Mesendoderm (in vitro differentiated cells): ENCODE results near the gene PHLDB1.

ENCODE experiments used
- DNase-seq: peaks from one replicate; pipeline ENCODE4 v3.0.0; 2013
- H2AK5ac ChIP-seq: 2 replicates; pipeline ENCODE4 v1.6.1; 2013; ENCODE audit warnings: low read length, inconsistent platforms
- H2BK120ac ChIP-seq: 2 replicates; pipeline ENCODE4 v1.6.1; 2013; ENCODE audit warnings: low read depth, mild to moderate bottlenecking, low read length, moderate library complexity, mixed read lengths
- H2BK15ac ChIP-seq: replicated peaks from 2 replicates; pipeline ENCODE4 v1.6.1; 2013; ENCODE audit warnings: low read depth, mild to moderate bottlenecking, moderate library complexity
- H2BK5ac ChIP-seq: 2 replicates; pipeline ENCODE4 v1.6.1; 2013; ENCODE audit warnings: low read length, inconsistent platforms
- H3K18ac ChIP-seq: 2 replicates; pipeline ENCODE4 v1.6.1; 2013; ENCODE audit warnings: mild to moderate bottlenecking, low read length, mixed read lengths
- H3K23ac ChIP-seq: one replicate; pipeline ENCODE4 v1.6.1; 2013; ENCODE audit warnings: low read length
- H3K27ac ChIP-seq: 2 replicates; pipeline ENCODE4 v1.5.1; 2013; ENCODE audit warnings: low read depth, mild to moderate bottlenecking, inconsistent platforms, low read length, moderate library complexity
- H3K27me3 ChIP-seq: 2 replicates; pipeline ENCODE4 v1.6.1; 2013; ENCODE audit warnings: low read length, control low read depth, mild to moderate bottlenecking, inconsistent platforms; ENCODE audit not compliant: insufficient read depth, poor library complexity
- H3K36me3 ChIP-seq: 2 replicates; pipeline ENCODE4 v1.6.1; 2013; ENCODE audit warnings: low read length, inconsistent platforms; ENCODE audit not compliant: control insufficient read depth, insufficient read depth
- H3K4ac ChIP-seq: one replicate; pipeline ENCODE4 v1.6.1; 2013; ENCODE audit warnings: low read depth, mild to moderate bottlenecking, low read length, moderate library complexity
- H3K4me1 ChIP-seq: 2 replicates; pipeline ENCODE4 v1.6.1; 2013; ENCODE audit warnings: low read depth, low read length, inconsistent platforms; ENCODE audit not compliant: control insufficient read depth
- H3K4me2 ChIP-seq: 2 replicates; pipeline ENCODE4 v1.6.1; 2013; ENCODE audit warnings: low read length
- H3K4me3 ChIP-seq: 2 replicates; pipeline ENCODE4 v1.5.1; 2013; ENCODE audit warnings: mild to moderate bottlenecking, low read length
- H3K56ac ChIP-seq: one replicate; pipeline ENCODE4 v1.6.1; 2013; ENCODE audit warnings: low read length
- H3K79me1 ChIP-seq: 2 replicates; pipeline ENCODE4 v1.6.1; 2013; ENCODE audit warnings: low read length, inconsistent platforms
- H3K79me2 ChIP-seq: 2 replicates; pipeline ENCODE4 v1.6.1; 2013; ENCODE audit warnings: mild to moderate bottlenecking, low read length; ENCODE audit not compliant: control insufficient read depth, insufficient read depth
- H3K9ac ChIP-seq: 2 replicates; pipeline ENCODE4 v1.6.1; 2013; ENCODE audit warnings: low read length, inconsistent platforms
- H4K5ac ChIP-seq: one replicate; pipeline ENCODE4 v1.6.1; 2013; ENCODE audit warnings: low read length
- H4K8ac ChIP-seq: one replicate; pipeline ENCODE4 v1.6.1; 2013; ENCODE audit warnings: low read depth, mild to moderate bottlenecking, control low read depth, low read length, moderate library complexity
- WGBS: extraction: QIAGEN DNeasy Blood & Tissue Kit; methylation state at CpG from one replicate; pipeline ENCODE4 v1.1.7; 2013; ENCODE audit warnings: low lambda C conversion rate, missing lambda C conversion rate; ENCODE audit not compliant: insufficient coverage; ENCODE audit errors: extremely low coverage; 5-methylcytosine and 5-hydroxymethylcytosine counted together

Gene PHLDB1

DNA sequence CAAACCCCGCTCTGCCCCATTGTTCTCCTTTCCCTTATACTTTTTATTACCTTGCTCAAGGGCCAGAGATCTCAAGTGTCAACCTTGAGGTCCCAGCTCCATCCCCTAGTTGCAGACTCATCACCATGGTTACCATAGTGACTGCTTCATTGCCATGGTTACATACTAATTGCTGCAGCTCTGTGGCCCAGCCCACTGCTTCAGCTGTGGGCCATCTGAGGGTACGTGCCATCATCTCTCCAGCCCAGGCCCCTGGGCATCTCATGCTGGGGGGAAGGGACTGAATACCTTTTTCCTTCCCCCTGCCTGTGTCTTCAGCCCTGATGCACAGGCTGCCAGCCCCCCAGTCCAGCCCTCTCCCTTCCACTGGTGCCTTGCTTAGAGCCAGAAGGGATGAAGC, 49.8 kb downstream of the PHLDB1 start:
- H3K4me1 ChIP-seq, result peaks cover 7% of the 10 kb centered on the region
- no peaks in the 10 kb centered on the region for H3K27me3 ChIP-seq
- no peak overlapping the region for H4K5ac ChIP-seq
- H2AK5ac ChIP-seq, result no peak overlapping the region
- H3K27ac ChIP-seq, result no peak overlapping the region
- no peak overlapping the region for H4K8ac ChIP-seq
- no peak overlapping the region for H3K9ac ChIP-seq
- no peaks in the 10 kb centered on the region for H3K79me2 ChIP-seq
- no peak overlapping the region for H3K4ac ChIP-seq
- no peaks in the 10 kb centered on the region for H3K79me1 ChIP-seq
- H3K23ac ChIP-seq, result no peak overlapping the region
- H3K18ac ChIP-seq, result no peak overlapping the region
- H3K56ac ChIP-seq, result no peak overlapping the region
- no peaks in the 10 kb centered on the region for H3K36me3 ChIP-seq
- WGBS, result no CpG with 5 or more reads among the region's 2 CpGs
- H2BK5ac ChIP-seq, result no peak overlapping the region
- no peak overlapping the region for H3K4me2 ChIP-seq
- no peak overlapping the region for H3K4me3 ChIP-seq
- no peak overlapping the region for H2BK120ac ChIP-seq
- H2BK15ac ChIP-seq, result no peak overlapping the region
- peak; percentile 65 for DNase-seq

DNA sequence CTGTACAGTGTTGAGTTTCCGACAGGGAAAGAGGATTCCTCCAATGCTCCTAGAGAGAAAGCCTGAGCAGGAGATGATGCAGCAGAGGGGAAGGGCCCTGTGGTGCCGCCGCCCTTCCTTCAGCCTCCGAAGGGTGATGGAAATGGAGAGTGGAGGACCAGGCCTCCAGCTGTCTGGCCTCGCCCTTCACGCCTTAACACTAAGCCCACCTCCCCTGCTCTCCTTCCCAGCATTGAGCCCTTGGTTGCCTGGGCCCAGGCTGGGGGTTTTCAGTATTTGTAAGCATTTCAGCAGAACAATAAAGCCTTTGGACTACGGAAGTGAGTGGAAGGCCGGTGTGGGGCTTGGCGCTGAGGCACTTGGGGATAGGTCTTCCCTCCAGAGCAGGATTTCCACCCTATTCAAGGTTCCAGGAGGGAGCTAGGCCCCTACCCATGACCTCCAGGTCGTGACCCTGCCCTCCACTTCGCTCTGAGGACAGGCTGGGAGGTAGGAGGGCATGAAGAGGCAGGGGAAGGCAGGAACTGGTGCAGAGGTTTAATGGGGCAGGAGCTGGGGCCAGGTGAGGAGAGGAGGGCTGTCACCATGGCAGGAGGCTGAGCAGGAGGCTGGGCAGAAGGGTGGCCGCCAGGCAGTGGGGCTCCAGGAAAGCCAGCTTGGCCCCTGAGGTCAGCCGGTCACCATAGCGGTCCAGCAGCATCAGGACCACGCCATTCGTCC, 50.5 kb downstream of the PHLDB1 start:
- H3K36me3 ChIP-seq, result no peaks in the 10 kb centered on the region
- no peak for DNase-seq
- WGBS, result no CpG with 5 or more reads among the region's 16 CpGs

DNA sequence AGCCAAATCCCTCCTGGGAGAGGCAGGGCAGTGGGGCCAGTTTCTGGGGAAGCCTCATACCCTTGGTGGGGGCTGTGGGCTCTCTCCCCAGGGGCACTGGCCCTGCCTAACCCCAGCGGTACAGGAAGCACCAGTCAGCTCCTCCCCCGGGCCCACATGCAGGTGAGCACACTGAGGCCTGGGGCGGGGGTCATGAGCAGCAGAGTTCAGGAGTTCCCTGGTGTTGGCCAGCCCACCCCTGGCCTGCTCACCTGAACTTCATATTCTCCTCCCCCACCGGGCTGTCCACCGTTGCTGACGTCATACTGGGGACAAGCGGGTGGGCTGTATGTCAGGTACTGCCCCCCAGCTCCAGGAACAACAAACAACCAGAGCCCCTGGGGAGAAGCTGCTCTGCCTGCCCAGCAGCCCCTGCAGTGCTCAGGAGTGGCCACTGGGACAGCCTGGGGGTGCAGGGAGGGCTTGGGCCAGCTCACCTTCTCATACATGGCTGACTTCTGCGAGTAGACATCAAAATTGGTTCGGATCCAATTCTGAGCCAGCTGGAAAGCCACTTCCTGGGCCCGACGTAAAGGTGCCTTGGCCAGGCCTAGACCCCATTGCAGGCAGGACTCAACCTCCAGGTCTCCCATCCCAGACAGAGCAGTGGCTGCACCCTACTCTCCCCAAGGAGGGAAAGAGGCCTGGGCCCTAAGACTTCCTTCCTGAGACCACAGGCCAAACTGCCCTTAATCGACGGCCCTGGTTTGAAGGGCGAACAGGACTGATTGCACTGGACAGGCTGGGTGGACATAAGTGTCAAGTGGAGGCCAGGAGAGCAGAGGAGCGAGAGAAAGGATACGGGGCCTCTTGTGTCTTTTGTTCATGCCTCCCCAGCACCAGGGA, 51.3 kb downstream of the PHLDB1 start:
- Histone ChIP-seq H3K56ac (peak overlapping the region; percentile 51), H3K79me1 (no peaks in the 10 kb centered on the region), H3K4me2 (no peak overlapping the region), H3K23ac (peak overlapping the region; percentile 85), H3K18ac (no peak overlapping the region), H3K36me3 (no peaks in the 10 kb centered on the region), H3K27ac (no peak overlapping the region), H3K4ac (no peak overlapping the region), H2BK15ac (no peak overlapping the region), H3K79me2 (no peaks in the 10 kb centered on the region), H3K4me3 (no peak overlapping the region), H3K4me1 (peaks cover 13% of the 10 kb centered on the region), H3K9ac (peak overlapping the region; percentile 18), H2BK5ac (no peak overlapping the region), H2AK5ac (no peak overlapping the region), H3K27me3 (no peaks in the 10 kb centered on the region), H4K5ac (no peak overlapping the region), H2BK120ac (no peak overlapping the region), H4K8ac (no peak overlapping the region)
- WGBS, result no CpG with 5 or more reads among the region's 16 CpGs
- DNase-seq, result peak; percentile 34

More for the DNA sequence above, 50.5 kb downstream of the PHLDB1 start:
- H3K27me3 ChIP-seq, result no peaks in the 10 kb centered on the region
- no peak overlapping the region for H3K4ac ChIP-seq
- no peak overlapping the region for H2AK5ac ChIP-seq
- H3K79me2 ChIP-seq, result no peaks in the 10 kb centered on the region
- H4K8ac ChIP-seq, result no peak overlapping the region
- no peak overlapping the region for H3K4me3 ChIP-seq
- H3K27ac ChIP-seq, result no peak overlapping the region
- no peaks in the 10 kb centered on the region for H3K79me1 ChIP-seq
- no peak overlapping the region for H3K4me2 ChIP-seq
- H2BK120ac ChIP-seq, result no peak overlapping the region
- no peak overlapping the region for H3K9ac ChIP-seq
- H2BK5ac ChIP-seq, result no peak overlapping the region
- no peak overlapping the region for H4K5ac ChIP-seq
- no peak overlapping the region for H3K18ac ChIP-seq
- no peak overlapping the region for H2BK15ac ChIP-seq
- no peak overlapping the region for H3K56ac ChIP-seq
- peaks cover 7% of the 10 kb centered on the region for H3K4me1 ChIP-seq
- peak overlapping the region; percentile 85 for H3K23ac ChIP-seq

DNA sequence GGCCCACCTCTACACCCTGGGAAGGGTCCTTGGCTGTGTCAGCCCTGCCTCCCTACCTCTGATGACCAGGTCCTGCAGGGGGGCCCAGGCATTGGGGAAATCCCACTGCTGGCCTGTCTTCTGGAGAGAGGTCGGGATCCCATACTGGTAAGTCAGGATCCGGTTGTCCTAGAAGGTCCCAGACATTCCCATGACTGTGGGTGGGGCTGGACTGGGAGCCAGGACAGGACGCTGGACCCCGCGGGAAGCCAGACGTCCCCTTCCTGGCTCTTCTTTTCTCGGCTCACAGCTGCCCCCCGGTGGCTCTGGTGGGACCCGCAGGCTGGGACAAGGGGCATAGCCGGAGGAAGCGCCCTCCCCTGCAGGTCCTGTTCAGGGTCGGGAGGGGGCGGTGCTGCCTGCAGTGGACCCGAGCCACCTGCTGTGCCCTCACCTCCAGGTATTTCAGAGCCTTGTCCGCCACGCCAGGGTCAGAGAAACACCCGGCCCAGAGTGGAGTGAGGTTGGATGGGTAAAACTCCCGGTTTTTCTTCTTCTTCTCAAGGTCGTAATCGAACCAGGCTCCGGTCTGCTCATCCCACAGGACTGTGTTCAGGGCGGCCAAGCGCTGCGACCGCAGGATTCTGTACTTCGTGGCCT, 52.0 kb downstream of the PHLDB1 start:
- Histone ChIP-seq H2BK120ac (no peak overlapping the region), H3K56ac (peak overlapping the region; percentile 51), H3K79me1 (no peaks in the 10 kb centered on the region), H2BK5ac (no peak overlapping the region), H2AK5ac (no peak overlapping the region), H3K23ac (no peak overlapping the region), H3K4me1 (peaks cover 19% of the 10 kb centered on the region), H3K4me2 (no peak overlapping the region), H3K27ac (no peak overlapping the region), H3K36me3 (no peaks in the 10 kb centered on the region), H4K5ac (no peak overlapping the region), H2BK15ac (no peak overlapping the region), H3K27me3 (no peaks in the 10 kb centered on the region), H3K79me2 (no peaks in the 10 kb centered on the region), H3K4ac (no peak overlapping the region), H3K4me3 (no peak overlapping the region), H3K18ac (no peak overlapping the region), H3K9ac (peak overlapping the region; percentile 18), H4K8ac (no peak overlapping the region)
- no CpG with 5 or more reads among the region's 26 CpGs for WGBS
- DNase-seq, result peak; percentile 94

DNA sequence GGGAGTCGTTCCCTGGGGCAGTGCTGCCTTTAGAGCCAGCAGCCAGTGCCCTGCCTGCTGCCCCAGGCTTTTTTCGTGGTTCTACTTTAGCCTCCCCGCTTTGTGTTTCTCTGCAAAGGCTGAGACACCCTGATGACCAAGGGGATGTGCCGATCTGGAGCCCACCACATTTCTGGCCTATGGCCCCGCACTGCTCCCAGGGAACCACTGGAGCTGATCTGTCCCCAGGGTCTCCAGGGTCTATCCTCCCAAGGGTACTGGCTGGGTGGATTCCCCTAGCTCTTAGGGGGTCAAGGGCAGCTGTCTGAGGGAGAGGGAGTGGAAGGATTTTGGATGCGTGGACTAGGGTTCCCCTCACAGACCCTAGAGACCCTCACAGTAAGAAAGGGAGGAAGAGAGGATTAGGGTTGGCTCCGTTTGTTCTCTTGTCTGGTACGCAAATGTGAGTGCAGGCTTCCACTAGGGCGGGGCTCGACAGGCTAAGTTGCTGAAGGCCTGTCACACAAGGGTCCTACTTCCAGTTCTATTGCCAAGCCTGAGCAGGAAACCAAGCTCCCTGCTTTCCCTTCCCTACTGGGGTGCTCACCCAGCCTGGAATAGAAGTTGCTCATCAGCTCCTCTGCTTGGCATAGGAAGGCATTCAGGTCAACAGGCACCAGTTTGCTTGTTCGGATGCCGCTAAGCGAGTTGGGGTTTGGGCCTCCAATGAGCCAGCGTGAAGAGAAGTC, 52.7 kb downstream of the PHLDB1 start:
- no peak overlapping the region for H3K4me2 ChIP-seq
- H3K79me1 ChIP-seq, result no peaks in the 10 kb centered on the region
- no peak overlapping the region for H2AK5ac ChIP-seq
- H3K27ac ChIP-seq, result no peak overlapping the region
- H4K5ac ChIP-seq, result no peak overlapping the region
- DNase-seq, result no peak
- H3K4me3 ChIP-seq, result no peak overlapping the region
- peak overlapping the region; percentile 53 for H3K56ac ChIP-seq
- no peaks in the 10 kb centered on the region for H3K79me2 ChIP-seq
- no peak overlapping the region for H3K4ac ChIP-seq
- no peak overlapping the region for H3K9ac ChIP-seq
- H2BK15ac ChIP-seq, result no peak overlapping the region
- H3K4me1 ChIP-seq, result peaks cover 20% of the 10 kb centered on the region
- no peak overlapping the region for H3K18ac ChIP-seq
- H2BK5ac ChIP-seq, result no peak overlapping the region
- no peak overlapping the region for H4K8ac ChIP-seq
- H3K27me3 ChIP-seq, result no peaks in the 10 kb centered on the region
- no CpG with 5 or more reads among the region's 14 CpGs for WGBS
- no peaks in the 10 kb centered on the region for H3K36me3 ChIP-seq
- H2BK120ac ChIP-seq, result no peak overlapping the region
- no peak overlapping the region for H3K23ac ChIP-seq
